SK-N-SH (cell line): ENCODE results near the gene CDH4. TPM values are rescaled to one million over a fixed set of nuclear protein-coding genes. Genes with fewer than 3 reads are reported as not detected.
A peak's percentile ranks its signal among the peaks of the same experiment; 100 is the strongest.

Source experiments
- CTCF ChIA-PET: fragments of 300-600, 350-600 bp; formaldehyde crosslinking; extraction: SDS; loops from one replicate; lab custom pipeline; 2021; lab: Yijun Ruan, JAX
- POLR2A ChIA-PET: fragments of 350-600 bp; sonication (Branson Sonifier 250); formaldehyde crosslinking; extraction: SDS; loops from one replicate; lab custom pipeline; 2020; ENCODE audit warnings: antibody characterized with exemption, inconsistent platforms; lab: Yijun Ruan, JAX
- DNase-seq: peaks from one replicate; pipeline ENCODE4 v3.0.0; 2012
- H2AFZ ChIP-seq: fragments of 200-600 bp; sonication (generic); 2 replicates; pipeline ENCODE4 v1.8.1; 2016; ENCODE audit warnings: antibody characterized with exemption, mild to moderate bottlenecking, low read depth
- H3F3A ChIP-seq: fragments of 200-600 bp; sonication (generic); replicated peaks from 2 replicates; pipeline ENCODE3; 2016; ENCODE audit warnings: antibody characterized with exemption, mild to moderate bottlenecking; ENCODE audit not compliant: insufficient read depth
- H3K27ac ChIP-seq, 2 experiments: fragments of 200-500 bp in 1 of 2; fragments of 200-600 bp in 1 of 2; sonication (Bioruptor generic) in 1 of 2; sonication (generic), shearing (Covaris generic) in 1 of 2; 2 replicates each; pipeline versions ENCODE4 v1.5.1 to v1.6.1; 2014 to 2016; ENCODE audit warnings: low read depth in 2 of 2, inconsistent platforms in 1 of 2, low read length in 1 of 2, mild to moderate bottlenecking in 1 of 2, mixed read lengths in 1 of 2
- H3K27me3 ChIP-seq: fragments of 200-600 bp; sonication (generic), shearing (Covaris generic); 2 replicates; pipeline ENCODE4 v1.6.1; 2016; ENCODE audit warnings: mixed run types; ENCODE audit not compliant: insufficient read depth
- H3K36me3 ChIP-seq, 2 experiments: fragments of 200-500 bp in 1 of 2; fragments of 200-600 bp in 1 of 2; sonication (Bioruptor generic) in 1 of 2; sonication (generic) in 1 of 2; replicated peaks in 1 of 2; 2 replicates each; pipeline versions ENCODE3 to v1.5.1; 2014 to 2016; ENCODE audit warnings: low read length in 1 of 2, mild to moderate bottlenecking in 1 of 2; ENCODE audit not compliant: insufficient read depth in 2 of 2, control insufficient read depth in 1 of 2
- H3K4me1 ChIP-seq, 2 experiments: fragments of 200-500 bp in 1 of 2; fragments of 200-600 bp in 1 of 2; sonication (Bioruptor generic) in 1 of 2; sonication (generic), shearing (Covaris generic) in 1 of 2; 2 replicates each; pipeline versions ENCODE4 v1.5.1 to v1.6.1; 2014 to 2016; ENCODE audit warnings: low read depth in 1 of 2, low read length in 1 of 2, mixed run types in 1 of 2; ENCODE audit not compliant: insufficient read depth in 2 of 2, control insufficient read depth in 1 of 2
- H3K4me2 ChIP-seq: fragments of 200-600 bp; sonication (generic), shearing (Covaris generic); 2 replicates; pipeline ENCODE4 v1.6.1; 2017; ENCODE audit warnings: mixed run types
- H3K4me3 ChIP-seq, 2 experiments: fragments of 200-500 bp in 1 of 2; fragments of 200-600 bp in 1 of 2; sonication (Bioruptor generic) in 1 of 2; sonication (generic), shearing (Covaris generic) in 1 of 2; 2 replicates each; pipeline versions ENCODE4 v1.5.1 to v1.8.1; 2014 to 2016; ENCODE audit warnings: low read depth in 2 of 2, inconsistent platforms in 1 of 2, low read length in 1 of 2, mild to moderate bottlenecking in 1 of 2, mixed read lengths in 1 of 2, moderate library complexity in 1 of 2
- H3K79me2 ChIP-seq: fragments of 200-600 bp; sonication (generic); 2 replicates; pipeline ENCODE4 v1.8.1; 2017; ENCODE audit warnings: mild to moderate bottlenecking; ENCODE audit not compliant: insufficient read depth
- H3K9ac ChIP-seq: fragments of 200-600 bp; sonication (generic); 2 replicates; pipeline ENCODE4 v1.6.1; 2017; ENCODE audit warnings: mixed run types
- H3K9me2 ChIP-seq: fragments of 200-600 bp; sonication (generic); 2 replicates; pipeline ENCODE4 v1.6.1; 2017; ENCODE audit warnings: mixed run types
- H3K9me3 ChIP-seq: fragments of 200-600 bp; sonication (generic); 2 replicates; pipeline ENCODE4 v1.6.1; 2017; ENCODE audit warnings: mixed run types, mild to moderate bottlenecking, moderate library complexity
- H4K20me1 ChIP-seq: fragments of 200-600 bp; sonication (generic); 2 replicates; pipeline ENCODE4 v1.6.1; 2017; ENCODE audit warnings: mild to moderate bottlenecking, mixed run types; ENCODE audit not compliant: insufficient read depth
- ELF1 ChIP-seq: IDR thresholded peaks from 2 replicates; pipeline ENCODE4 v1.4.0; 2012
- EP300 ChIP-seq, 2 experiments: IDR thresholded peaks; 2 replicates each; pipeline versions ENCODE4 v1.4.0 to v1.6.1; 2012; ENCODE audit warnings: borderline replicate concordance in 1 of 2, low read depth in 1 of 2, low read length in 1 of 2
- EZH2phosphoT487 ChIP-seq: fragments of 200-600 bp; sonication (generic); IDR thresholded peaks from 2 replicates; pipeline ENCODE4 v1.6.1; 2017; ENCODE audit warnings: low read depth, mixed run types, mild to moderate bottlenecking, antibody characterized with exemption, moderate library complexity, borderline replicate concordance
- FOSL2 ChIP-seq: IDR thresholded peaks from 2 replicates; pipeline ENCODE4 v1.4.0; 2012; ENCODE audit warnings: low read depth, mild to moderate bottlenecking, moderate library complexity, borderline replicate concordance
- GATA2 ChIP-seq: sonication (generic); formaldehyde crosslinking; IDR thresholded peaks from 2 replicates; pipeline ENCODE4 v1.5.0; 2020; ENCODE audit warnings: mild to moderate bottlenecking, missing genetic modification reagents
- JUND ChIP-seq: IDR thresholded peaks from 2 replicates; pipeline ENCODE4 v1.4.0; 2012
- MEF2A ChIP-seq: IDR thresholded peaks from 2 replicates; pipeline ENCODE4 v1.4.0; 2012; ENCODE audit warnings: low read depth, borderline replicate concordance
- POLR2AphosphoS5 ChIP-seq: IDR thresholded peaks from 2 replicates; pipeline ENCODE4 v1.6.1; 2012; ENCODE audit warnings: low read depth, low read length
- RAD21 ChIP-seq: IDR thresholded peaks from 2 replicates; pipeline ENCODE4 v1.6.1; 2012; ENCODE audit warnings: mild to moderate bottlenecking, low read length
- SIN3A ChIP-seq: IDR thresholded peaks from 2 replicates; pipeline ENCODE4 v1.6.1; 2012; ENCODE audit warnings: low read depth, mild to moderate bottlenecking, low read length, moderate library complexity, borderline replicate concordance
- SMC3 ChIP-seq: IDR thresholded peaks from 2 replicates; pipeline ENCODE4 v1.6.1; 2012; ENCODE audit warnings: low read depth, low read length, improper control_type of control experiment
- TEAD4 ChIP-seq: IDR thresholded peaks from 2 replicates; pipeline ENCODE4 v1.4.0; 2012; ENCODE audit warnings: mild to moderate bottlenecking, borderline replicate concordance; ENCODE audit not compliant: insufficient read depth
- YY1 ChIP-seq: IDR thresholded peaks from 2 replicates; pipeline ENCODE4 v1.4.0; 2012; ENCODE audit warnings: low read depth, mild to moderate bottlenecking
- WGBS: methylation state at CpG from one replicate; pipeline ENCODE4 v1.1.6; 2017; ENCODE audit warnings: low lambda C conversion rate; 5-methylcytosine and 5-hydroxymethylcytosine counted together
- polyA plus RNA-seq, 3 experiments: library from polyadenylated mRNA; depleted of rRNA; stranded (reverse); fragments of >200 nt; gene quantifications; 2 replicates each; pipeline ENCODE4 v1.2.3, GENCODE V29; 2012
- TF ChIP-seq, protein P1 (sequence below): IDR thresholded peaks from 2 replicates; pipeline ENCODE4 v1.4.0; 2012; ENCODE audit warnings: low read depth, borderline replicate concordance
- TF ChIP-seq, protein P2 (sequence below): IDR thresholded peaks from 2 replicates; pipeline ENCODE4 v1.4.0; 2012; ENCODE audit warnings: low read depth
- TF ChIP-seq, protein P3 (sequence below): fragments of 200-600 bp; sonication (generic); IDR thresholded peaks from 2 replicates; pipeline ENCODE4 v1.6.1; 2017; ENCODE audit warnings: antibody characterized with exemption, mild to moderate bottlenecking, moderate library complexity
- TF ChIP-seq, protein P4 (sequence below): IDR thresholded peaks from 2 replicates; pipeline ENCODE4 v1.6.1; 2012; ENCODE audit warnings: mild to moderate bottlenecking, low read depth, low read length, moderate library complexity
- TF ChIP-seq, protein P5 (sequence below): IDR thresholded peaks from 2 replicates; pipeline ENCODE4 v1.4.0; 2012; ENCODE audit warnings: low read depth, borderline replicate concordance

The CDH4 gene
- polyA plus RNA-seq, 1 of the 3 experiments (the other 2 are of a cell fraction), result not detected

DNA sequence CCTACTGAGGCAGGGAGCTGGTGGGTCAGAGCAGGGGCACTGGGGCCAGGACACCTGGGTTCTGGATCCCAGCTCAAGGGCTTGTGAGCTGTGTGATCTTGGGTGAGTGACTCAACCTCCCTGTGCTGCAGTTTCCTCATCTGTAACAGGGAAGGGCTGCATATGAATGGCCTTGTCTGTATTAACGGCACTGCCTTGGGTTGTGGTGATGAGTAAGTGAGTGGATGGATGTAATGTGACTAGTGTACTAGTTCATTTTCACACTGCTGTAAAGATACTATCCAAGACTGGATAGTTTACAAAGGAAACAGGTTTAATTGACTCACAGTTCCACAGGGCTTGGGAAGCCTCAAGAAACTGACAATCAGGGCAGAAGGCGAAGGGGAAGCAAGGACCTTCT lies 580.1 kb downstream of the CDH4 start:
- Histone ChIP-seq H3K4me2 (no peak overlapping the region), H3K9ac (no peak overlapping the region), H3K27me3 (no peaks in the 10 kb centered on the region), H3K27ac (no peak overlapping the region), H2AFZ (no peak overlapping the region), H3F3A (no peaks in the 10 kb centered on the region), H3K9me2 (no peaks in the 10 kb centered on the region), H4K20me1 (no peaks in the 10 kb centered on the region), H3K4me3 (no peak overlapping the region), H3K79me2 (no peaks in the 10 kb centered on the region), H3K36me3 (no peaks in the 10 kb centered on the region), H3K4me1 (no peaks in the 10 kb centered on the region), H3K9me3 (no peaks in the 10 kb centered on the region)
- 28% methylated on average over 2 of the region's 2 CpGs for WGBS
- POLR2A ChIA-PET, result no interaction called here
- no peak for DNase-seq
- TF ChIP-seq, protein P1, sequence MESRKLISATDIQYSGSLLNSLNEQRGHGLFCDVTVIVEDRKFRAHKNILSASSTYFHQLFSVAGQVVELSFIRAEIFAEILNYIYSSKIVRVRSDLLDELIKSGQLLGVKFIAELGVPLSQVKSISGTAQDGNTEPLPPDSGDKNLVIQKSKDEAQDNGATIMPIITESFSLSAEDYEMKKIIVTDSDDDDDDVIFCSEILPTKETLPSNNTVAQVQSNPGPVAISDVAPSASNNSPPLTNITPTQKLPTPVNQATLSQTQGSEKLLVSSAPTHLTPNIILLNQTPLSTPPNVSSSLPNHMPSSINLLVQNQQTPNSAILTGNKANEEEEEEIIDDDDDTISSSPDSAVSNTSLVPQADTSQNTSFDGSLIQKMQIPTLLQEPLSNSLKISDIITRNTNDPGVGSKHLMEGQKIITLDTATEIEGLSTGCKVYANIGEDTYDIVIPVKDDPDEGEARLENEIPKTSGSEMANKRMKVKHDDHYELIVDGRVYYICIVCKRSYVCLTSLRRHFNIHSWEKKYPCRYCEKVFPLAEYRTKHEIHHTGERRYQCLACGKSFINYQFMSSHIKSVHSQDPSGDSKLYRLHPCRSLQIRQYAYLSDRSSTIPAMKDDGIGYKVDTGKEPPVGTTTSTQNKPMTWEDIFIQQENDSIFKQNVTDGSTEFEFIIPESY, result no peak
- TF ChIP-seq GATA2 (CRISPR knock-in tag) (no peak), SIN3A (no peak), EZH2phosphoT487 (no peak), YY1 (no peak), ELF1 (no peak), EP300 (IDR thresholded peaks at IDR 0.05; ENCODE audit: borderline replicate concordance in 1 of 2, low read depth in 1 of 2, low read length in 1 of 2) (no peak), RAD21 (no peak)
- CTCF ChIA-PET, result no interaction called here

DNA sequence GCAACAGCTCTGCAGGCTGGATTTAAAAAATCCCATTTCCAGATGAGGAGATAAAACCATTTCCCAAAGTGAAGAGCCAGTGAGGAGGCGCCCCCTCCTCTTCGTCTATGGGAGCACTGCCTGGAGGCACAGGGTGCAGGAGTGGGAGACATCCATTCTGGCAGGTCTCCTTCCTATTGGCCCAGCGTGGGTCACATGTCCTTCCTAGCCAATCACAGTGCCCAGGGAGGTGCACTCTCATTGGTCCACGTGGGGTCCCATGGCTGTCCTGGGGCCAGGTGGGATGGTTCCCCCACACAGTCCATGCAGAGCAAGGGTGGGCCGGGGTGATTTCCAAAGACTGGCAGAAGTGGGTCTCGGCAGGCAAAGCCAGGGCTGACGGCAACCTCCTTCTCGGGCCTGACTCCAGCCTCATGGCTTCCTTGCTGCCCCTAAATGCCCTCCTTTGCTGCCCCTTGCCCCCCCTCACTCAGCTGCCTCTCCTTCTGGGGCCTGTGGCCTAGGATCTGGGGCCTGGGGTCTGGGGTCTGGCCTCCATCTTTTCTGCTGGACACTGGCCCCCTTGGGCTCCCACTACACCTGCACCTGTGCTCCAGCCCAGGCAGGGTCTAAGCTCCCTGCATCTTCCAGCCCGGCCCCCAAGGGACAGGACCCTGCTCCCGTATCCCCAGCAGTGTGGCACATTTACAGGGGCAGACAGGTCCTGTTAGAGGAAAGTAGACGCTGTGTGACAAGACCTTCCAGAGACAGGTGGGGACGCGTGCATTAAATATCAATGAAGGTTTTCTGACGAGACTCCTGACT lies 581.9 kb downstream of the CDH4 start:
- no peaks in the 10 kb centered on the region for H3K79me2 ChIP-seq
- CTCF ChIA-PET, result no interaction called here
- H3K9me2 ChIP-seq, result no peaks in the 10 kb centered on the region
- no peaks in the 10 kb centered on the region for H3K9me3 ChIP-seq
- H2AFZ ChIP-seq, result no peak overlapping the region
- no peak overlapping the region for H3K27ac ChIP-seq
- no peak overlapping the region for H3K4me3 ChIP-seq
- H3K4me1 ChIP-seq, result no peaks in the 10 kb centered on the region
- peak; percentile 49 for DNase-seq
- no peaks in the 10 kb centered on the region for H3K36me3 ChIP-seq
- H4K20me1 ChIP-seq, result no peaks in the 10 kb centered on the region
- H3K27me3 ChIP-seq, result no peaks in the 10 kb centered on the region
- WGBS, result 40% methylated on average over 12 of the region's 14 CpGs
- no peak overlapping the region for H3K4me2 ChIP-seq
- no peak overlapping the region for H3K9ac ChIP-seq
- no peaks in the 10 kb centered on the region for H3F3A ChIP-seq
- POLR2A ChIA-PET, result no interaction called here
- no peak for TF ChIP-seq ELF1
- TF ChIP-seq, protein P2, sequence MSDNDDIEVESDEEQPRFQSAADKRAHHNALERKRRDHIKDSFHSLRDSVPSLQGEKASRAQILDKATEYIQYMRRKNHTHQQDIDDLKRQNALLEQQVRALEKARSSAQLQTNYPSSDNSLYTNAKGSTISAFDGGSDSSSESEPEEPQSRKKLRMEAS, result no peak
- no peak for TF ChIP-seq MEF2A
- TF ChIP-seq POLR2AphosphoS5, result no peak
- TF ChIP-seq EZH2phosphoT487, result no peak
- no peak for TF ChIP-seq EP300 (IDR thresholded peaks at IDR 0.05; ENCODE audit: borderline replicate concordance in 1 of 2, low read depth in 1 of 2, low read length in 1 of 2)
- TF ChIP-seq FOSL2, result no peak
- TF ChIP-seq, protein P3, sequence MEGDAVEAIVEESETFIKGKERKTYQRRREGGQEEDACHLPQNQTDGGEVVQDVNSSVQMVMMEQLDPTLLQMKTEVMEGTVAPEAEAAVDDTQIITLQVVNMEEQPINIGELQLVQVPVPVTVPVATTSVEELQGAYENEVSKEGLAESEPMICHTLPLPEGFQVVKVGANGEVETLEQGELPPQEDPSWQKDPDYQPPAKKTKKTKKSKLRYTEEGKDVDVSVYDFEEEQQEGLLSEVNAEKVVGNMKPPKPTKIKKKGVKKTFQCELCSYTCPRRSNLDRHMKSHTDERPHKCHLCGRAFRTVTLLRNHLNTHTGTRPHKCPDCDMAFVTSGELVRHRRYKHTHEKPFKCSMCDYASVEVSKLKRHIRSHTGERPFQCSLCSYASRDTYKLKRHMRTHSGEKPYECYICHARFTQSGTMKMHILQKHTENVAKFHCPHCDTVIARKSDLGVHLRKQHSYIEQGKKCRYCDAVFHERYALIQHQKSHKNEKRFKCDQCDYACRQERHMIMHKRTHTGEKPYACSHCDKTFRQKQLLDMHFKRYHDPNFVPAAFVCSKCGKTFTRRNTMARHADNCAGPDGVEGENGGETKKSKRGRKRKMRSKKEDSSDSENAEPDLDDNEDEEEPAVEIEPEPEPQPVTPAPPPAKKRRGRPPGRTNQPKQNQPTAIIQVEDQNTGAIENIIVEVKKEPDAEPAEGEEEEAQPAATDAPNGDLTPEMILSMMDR, result no peak
- TF ChIP-seq, protein P4, sequence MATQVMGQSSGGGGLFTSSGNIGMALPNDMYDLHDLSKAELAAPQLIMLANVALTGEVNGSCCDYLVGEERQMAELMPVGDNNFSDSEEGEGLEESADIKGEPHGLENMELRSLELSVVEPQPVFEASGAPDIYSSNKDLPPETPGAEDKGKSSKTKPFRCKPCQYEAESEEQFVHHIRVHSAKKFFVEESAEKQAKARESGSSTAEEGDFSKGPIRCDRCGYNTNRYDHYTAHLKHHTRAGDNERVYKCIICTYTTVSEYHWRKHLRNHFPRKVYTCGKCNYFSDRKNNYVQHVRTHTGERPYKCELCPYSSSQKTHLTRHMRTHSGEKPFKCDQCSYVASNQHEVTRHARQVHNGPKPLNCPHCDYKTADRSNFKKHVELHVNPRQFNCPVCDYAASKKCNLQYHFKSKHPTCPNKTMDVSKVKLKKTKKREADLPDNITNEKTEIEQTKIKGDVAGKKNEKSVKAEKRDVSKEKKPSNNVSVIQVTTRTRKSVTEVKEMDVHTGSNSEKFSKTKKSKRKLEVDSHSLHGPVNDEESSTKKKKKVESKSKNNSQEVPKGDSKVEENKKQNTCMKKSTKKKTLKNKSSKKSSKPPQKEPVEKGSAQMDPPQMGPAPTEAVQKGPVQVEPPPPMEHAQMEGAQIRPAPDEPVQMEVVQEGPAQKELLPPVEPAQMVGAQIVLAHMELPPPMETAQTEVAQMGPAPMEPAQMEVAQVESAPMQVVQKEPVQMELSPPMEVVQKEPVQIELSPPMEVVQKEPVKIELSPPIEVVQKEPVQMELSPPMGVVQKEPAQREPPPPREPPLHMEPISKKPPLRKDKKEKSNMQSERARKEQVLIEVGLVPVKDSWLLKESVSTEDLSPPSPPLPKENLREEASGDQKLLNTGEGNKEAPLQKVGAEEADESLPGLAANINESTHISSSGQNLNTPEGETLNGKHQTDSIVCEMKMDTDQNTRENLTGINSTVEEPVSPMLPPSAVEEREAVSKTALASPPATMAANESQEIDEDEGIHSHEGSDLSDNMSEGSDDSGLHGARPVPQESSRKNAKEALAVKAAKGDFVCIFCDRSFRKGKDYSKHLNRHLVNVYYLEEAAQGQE, result no peak
- TF ChIP-seq JUND, result no peak
- no peak for TF ChIP-seq SIN3A
- TF ChIP-seq SMC3, result no peak
- no peak for TF ChIP-seq RAD21
- TF ChIP-seq, protein P5, sequence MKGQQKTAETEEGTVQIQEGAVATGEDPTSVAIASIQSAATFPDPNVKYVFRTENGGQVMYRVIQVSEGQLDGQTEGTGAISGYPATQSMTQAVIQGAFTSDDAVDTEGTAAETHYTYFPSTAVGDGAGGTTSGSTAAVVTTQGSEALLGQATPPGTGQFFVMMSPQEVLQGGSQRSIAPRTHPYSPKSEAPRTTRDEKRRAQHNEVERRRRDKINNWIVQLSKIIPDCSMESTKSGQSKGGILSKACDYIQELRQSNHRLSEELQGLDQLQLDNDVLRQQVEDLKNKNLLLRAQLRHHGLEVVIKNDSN, result no peak
- no peak for TF ChIP-seq TEAD4
